GM19240 (cell line): ENCODE measurements around the gene INCA1.
A peak's percentile ranks its signal among the peaks of the same experiment; 100 is the strongest.
"Not testable (repeated sequence)": the region's sequence is repeated elsewhere in the genome, so short reads cannot be mapped to it uniquely, and the experiment has no call there.

Experiments used
- DNase-seq: peaks from one replicate; pipeline ENCODE4 v3.0.0; 2011; ENCODE audit warnings: low spot score; ENCODE audit not compliant: insufficient read length

The INCA1 gene, protein sequence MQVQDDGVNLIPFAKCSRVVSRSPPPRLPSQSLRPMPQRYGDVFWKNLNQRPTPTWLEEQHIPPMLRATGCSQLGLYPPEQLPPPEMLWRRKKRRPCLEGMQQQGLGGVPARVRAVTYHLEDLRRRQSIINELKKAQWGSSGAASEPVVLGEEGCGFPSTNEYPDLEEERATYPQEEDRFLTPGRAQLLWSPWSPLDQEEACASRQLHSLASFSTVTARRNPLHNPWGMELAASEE

GRCh38 chr17:4997302-4998026, at the start of gene INCA1, which contains the start of gene KIF1C:
Gene INCA1 (minus strand): TSS chr17:4997522. CDS start chr17:4994437, 3,085 bp downstream.
Gene KIF1C (plus strand): TSS chr17:4997950. CDS start chr17:5000247, 2,297 bp downstream.
- peak; percentile 87 for DNase-seq

DNA sequence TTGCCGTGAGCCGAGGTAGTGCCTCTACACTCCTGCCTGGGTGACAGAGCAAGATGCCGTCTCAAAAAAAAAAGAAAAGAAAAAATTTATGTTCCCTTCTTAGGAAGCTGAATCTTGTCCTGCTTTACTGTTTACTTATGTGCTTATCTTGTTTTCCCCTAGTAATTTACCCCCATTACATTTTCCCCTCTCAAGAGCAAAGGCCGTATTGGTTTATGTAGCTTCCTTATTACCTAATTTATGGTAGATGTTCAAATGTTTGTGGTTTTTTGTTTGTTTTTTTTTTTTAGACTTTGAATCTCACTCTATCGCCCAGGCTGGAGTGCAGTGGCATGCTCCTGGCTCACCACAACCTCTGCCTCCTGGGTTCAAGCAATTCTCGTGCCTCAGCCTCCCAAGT, 48.2 kb upstream of the INCA1 start:
- no peak for DNase-seq

DNA sequence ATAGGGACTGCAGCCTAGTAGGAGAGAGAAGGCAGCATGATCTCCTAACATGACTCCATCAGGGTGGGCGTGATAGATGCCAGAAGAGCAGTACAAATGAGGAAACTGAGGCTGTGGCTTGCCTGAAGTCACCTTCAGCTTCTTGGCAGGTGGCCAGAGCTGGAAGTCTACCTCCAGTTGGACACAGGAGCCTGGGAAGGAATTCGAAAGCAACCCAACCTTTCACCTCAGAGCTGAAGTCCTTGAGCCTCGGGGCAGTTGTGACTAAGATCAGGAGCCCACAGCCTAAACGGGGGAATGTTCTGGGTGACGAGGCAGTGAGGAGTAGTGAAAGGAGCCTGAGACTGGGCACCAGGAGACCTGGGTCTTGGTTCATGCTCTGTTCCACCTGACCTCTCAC, 47.3 kb upstream of the INCA1 start:
- DNase-seq: no peak

- no peak for DNase-seq
These were observed 46.2 kb upstream of the INCA1 start for GRCh38 chr17:5043524-5043923.

GRCh38 chr17:5042157-5043022, 45.1 kb upstream of the INCA1 start:
- no peak for DNase-seq

DNA sequence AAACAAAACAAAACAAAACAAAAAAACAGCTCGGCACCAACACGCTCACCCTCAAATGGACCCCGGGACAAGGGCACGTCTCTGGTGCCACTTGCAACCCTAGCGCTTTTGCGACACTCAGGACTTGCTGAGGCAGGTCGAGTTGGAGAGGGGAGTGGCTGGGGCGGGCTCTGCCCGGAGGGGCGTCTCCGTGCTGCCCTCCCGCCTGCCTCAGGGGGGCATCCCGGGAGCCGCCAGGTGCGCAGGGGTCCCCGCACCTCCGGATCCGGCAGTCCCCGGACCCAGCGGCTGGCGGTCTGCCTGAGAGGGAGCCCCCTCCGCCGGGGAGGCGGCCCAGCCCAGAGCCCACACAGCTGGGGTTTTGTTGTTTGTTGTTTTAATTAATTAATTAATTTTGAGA, 38.0 kb upstream of the INCA1 start, which contains the start of gene SLC52A1:
Gene SLC52A1 (minus strand): TSS at position 112 of the 400 bp plus-strand sequence. CDS start 820 bp downstream, outside the sequence.
- no peak for DNase-seq

DNA sequence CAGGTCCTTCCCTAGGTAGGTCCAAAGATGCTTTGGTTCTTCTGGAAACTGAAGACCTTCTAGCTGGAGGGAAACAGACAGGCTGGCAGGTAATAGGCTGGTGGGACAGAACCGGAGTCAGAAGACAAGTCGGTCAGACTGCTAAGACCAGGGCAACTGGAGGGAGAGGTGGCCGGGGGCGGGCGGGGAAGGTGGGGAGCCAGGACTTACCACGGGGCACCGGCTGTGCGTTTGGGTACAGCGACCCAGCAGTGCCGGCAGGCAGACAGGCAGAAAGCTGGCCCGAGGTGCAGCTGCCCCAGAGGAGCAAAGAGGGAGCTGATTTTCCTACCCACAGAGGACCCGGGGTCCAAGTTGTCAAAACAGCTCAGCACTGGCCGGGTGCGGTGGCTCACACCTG, 37.3 kb upstream of the INCA1 start:
- DNase-seq: no peak

DNA sequence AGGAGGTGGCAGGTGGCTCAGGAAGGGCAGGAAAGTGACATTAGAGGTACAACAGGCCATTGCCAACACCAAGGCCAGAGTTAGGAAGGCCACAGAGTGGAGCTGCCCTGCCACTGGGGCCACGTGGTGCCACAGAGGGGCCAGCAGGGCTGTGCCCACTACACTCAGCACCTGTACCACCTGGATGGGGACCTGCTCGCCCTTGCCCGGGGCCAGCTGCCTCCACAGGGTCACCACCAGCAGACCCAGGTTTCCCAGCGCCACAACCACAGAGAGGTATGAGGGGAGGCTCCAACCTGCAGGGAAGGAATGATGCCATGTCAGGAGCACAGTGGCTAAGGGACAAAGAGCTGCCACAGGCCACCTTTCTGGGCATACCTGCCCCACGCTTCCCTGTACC, 36.7 kb upstream of the INCA1 start:
- DNase-seq: no peak

DNA sequence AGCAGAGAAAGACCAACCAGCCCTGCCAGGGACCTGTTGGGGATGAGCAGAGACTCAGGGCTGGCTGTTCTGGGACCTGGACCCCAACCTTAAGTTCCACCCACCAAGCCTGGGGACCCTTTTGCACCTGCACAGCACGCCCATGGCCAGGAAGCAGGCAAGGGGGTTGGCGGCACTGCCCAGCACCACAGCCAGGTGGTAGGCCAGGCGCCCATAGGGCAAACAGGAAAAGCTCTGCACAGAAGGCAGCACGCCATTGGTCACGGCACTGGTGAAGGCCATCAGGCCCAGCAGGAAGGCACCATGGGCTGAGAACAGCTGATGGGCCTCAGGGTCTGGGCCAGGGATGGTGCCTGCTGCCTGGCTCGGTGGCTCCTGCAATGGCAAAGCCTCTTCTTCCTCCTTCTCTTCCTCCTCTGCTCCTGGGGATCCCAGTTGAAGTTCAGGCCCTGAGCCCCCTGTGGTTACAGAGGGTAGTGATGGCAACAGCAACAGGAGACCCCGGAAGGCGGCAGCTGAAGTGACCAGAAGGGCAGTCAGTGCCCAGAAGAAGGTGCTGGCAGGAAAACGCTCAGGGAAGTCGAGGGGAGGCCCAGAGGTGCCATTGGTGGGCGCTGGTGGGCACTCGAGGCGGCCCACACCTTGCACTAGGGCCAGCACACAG, 36.2 kb upstream of the INCA1 start:
- no peak for DNase-seq

DNA sequence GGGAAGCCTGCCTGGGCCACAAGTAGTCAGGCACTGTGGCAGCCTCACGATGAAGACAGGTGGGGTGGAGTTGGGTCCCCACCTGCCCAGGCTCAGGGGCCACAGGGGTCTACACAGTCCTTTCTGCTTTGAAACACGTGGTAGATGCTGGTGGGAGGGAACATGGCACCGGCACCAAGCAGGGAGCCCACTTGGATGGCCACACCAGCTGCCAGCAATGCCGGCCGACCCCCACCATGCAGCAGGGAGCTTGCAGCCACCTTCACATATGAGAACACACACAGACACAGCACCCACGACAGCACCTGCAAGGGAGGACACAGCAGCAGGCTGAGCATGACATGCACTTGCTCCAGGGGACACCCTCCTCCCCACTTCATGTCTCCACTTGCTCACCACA, 35.5 kb upstream of the INCA1 start:
- DNase-seq: no peak

- peak; percentile 87 for DNase-seq
These were observed 34.2 kb upstream of the INCA1 start for GRCh38 chr17:5031365-5032082.

DNA sequence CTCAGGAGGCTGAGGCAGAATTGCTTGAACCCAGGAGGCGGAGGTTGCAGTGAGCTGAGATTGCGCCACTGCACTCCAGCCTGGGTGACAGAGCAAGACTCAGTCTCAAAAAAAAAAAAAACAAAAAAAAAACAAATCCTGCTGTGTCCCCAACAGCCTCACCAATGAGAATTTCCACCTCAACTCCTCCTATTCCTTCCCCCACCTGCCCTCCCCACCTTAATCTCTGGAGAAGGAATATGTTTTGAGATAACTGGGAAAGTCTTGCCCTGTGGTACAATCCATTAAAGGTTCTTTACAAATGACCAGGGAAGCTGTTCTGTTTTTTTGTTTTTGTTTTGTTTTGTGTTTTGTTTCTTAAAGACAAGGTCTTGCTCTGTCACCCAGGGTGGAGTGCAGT, 32.8 kb upstream of the INCA1 start:
- not testable (repeated sequence) for DNase-seq

- no peak for DNase-seq
These were observed 30.6 kb upstream of the INCA1 start for GRCh38 chr17:5027916-5028315.

DNA sequence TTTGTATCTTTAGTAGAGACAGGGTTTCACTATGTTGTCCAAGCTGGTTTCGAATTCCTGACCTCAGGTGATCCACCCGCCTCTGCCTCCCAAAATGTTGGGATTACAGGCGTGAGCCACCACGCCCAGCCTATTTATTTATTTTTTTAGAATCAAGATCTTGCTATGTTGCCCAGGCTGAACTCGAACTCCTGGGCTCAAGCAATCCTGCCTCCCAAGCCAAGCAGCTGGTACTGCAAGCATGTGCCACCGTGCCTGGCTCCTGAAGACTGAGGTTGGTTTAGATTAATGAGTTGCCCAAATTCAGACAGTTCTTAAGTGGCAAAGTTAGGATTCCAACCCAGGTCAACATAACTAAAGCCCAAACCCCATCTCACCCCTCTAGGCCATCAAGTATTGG, 30.0 kb upstream of the INCA1 start:
- DNase-seq: no peak

GRCh38 chr17:5024604-5025003, 27.3 kb upstream of the INCA1 start:
- DNase-seq: no peak

DNA sequence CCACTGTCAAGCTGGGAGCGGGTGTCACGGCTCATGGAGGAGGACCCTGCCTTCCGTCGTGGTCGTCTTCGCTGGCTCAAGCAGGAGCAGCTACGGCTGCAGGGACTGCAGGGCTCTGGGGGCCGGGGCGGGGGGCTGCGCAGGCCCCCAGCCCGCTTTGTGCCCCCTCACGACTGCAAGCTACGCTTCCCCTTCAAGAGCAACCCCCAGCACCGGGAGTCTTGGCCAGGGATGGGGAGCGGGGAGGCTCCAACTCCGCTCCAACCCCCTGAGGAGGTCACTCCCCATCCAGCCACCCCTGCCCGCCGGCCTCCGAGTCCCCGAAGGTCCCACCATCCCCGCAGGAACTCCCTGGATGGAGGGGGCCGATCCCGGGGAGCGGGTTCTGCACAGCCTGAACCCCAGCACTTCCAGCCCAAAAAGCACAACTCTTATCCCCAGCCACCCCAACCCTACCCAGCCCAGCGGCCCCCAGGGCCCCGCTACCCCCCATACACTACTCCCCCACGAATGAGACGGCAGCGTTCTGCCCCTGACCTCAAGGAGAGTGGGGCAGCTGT, 26.3 kb upstream of the INCA1 start:
- DNase-seq: no peak

DNA sequence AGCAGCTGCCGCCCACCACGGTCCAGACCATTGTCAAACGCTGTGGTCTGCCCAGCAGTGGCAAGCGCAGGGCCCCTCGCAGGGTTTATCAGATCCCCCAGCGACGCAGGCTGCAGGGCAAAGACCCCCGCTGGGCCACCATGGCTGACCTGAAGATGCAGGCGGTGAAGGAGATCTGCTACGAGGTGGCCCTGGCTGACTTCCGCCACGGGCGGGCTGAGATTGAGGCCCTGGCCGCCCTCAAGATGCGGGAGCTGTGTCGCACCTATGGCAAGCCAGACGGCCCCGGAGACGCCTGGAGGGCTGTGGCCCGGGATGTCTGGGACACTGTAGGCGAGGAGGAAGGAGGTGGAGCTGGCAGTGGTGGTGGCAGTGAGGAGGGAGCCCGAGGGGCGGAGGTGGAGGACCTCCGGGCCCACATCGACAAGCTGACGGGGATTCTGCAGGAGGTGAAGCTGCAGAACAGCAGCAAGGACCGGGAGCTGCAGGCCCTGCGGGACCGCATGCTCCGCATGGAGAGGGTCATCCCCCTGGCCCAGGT, 24.9 kb upstream of the INCA1 start:
- DNase-seq: no peak

- DNase-seq: no peak
These were observed 23.2 kb upstream of the INCA1 start for GRCh38 chr17:5020502-5021023.

DNA sequence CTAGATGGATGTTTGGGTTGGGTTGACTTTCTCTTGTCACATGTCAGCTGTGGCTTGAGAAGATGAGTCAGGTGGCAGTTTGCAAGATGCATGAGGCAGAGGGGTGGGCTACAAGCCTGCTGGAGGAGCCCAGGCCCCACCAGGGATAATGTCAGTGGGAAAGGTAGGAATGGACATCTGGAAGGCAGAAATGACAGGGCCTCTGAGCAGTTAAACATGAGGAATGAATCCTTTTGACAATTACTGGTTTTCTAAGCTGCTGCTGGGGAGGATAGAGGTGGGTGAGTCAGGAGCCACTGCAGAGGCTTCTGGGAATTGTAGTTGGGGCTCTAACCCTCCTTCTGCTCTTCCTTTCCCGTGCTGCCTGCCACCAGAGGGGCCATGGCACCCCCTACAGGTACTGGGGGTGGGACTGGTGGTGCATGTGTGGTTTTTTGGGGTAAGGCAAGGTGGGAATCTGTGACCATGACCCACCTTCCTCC, 22.2 kb upstream of the INCA1 start:
- no peak for DNase-seq

GRCh38 chr17:5014357-5014756, 17.0 kb upstream of the INCA1 start:
- DNase-seq: no peak
